GM19372 (cell line): ENCODE measurements around the gene DYSF.
"Not testable (repeated sequence)": the region's sequence is repeated elsewhere in the genome, so short reads cannot be mapped to it uniquely, and the experiment has no call there.

Source experiments
- ATAC-seq: cut with Tn5 transposase; IDR thresholded peaks from one replicate; pipeline ENCODE4 v1.9.1; 2021; ENCODE audit warnings: mild to moderate bottlenecking, low read depth, moderate library complexity; ENCODE audit not compliant: unreplicated experiment

The DYSF gene

DNA sequence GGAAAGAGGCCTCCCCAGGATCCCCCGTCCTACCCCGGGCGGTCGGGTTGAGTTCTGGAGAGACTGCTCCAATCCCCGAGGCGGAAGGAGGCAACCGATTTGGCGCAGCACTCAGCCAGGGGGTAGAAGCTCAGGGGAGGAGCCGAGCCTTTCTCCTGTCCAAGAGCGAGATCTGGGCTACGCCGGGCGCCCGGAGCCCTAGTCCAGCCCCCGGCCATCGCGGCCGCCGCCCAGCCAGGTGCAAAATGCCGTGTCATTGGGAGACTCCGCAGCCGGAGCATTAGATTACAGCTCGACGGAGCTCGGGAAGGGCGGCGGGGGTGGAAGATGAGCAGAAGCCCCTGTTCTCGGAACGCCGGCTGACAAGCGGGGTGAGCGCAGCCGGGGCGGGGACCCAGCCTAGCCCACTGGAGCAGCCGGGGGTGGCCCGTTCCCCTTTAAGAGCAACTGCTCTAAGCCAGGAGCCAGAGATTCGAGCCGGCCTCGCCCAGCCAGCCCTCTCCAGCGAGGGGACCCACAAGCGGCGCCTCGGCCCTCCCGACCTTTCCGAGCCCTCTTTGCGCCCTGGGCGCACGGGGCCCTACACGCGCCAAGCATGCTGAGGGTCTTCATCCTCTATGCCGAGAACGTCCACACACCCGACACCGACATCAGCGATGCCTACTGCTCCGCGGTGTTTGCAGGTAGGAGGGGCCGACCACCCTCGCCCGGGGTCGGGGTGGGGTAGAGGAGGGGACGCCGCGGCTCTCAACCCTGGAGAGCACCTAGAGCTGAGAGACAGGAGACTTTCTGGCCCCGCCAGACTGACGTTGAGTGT lies at the start of gene DYSF:
Gene DYSF (plus strand): TSS at position 158 of the 817 bp plus-strand sequence.
- no peak for ATAC-seq

DNA sequence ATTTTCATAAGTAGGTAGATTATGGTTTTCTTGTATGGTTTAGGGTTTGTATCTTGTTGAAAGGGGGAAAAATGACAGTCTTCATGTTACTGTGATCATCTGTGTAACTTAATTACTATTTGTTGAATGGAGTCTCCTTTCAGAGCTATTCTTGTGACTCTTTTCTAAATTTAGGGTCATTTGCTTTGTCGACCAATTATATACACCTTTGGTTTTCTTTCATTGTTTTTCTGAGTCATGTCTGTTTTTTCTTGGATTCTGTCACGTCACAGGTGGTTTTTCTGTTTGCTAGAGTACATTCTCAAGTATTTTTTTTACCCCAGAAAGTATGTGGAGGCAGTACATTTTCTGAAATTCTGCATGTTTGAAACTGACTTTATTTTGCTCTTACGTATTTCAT lies 43.8 kb upstream of the DYSF start:
- ATAC-seq: no peak

DNA sequence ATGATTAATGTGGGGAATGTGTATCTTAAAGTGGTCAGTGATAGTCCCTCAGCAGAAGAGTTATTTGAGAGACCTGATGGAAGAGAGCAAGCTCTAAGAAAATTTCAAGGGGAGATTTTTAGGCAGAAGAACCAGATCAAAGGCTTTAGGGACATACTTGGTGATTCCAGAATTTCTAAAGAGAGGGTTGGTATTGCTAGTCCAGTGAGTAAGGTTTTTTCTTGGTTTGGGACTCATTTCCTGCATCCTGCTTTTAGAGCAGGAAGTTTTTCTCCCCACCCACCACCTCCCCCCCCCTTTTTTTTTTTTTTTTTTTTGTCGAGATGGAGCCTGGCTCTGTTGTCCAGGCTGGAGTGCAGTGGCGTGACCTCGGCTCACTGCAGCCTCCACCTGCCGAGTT lies 42.7 kb upstream of the DYSF start:
- no peak for ATAC-seq

- ATAC-seq: not testable (repeated sequence)
Measured at GRCh38 chr2:71416866-71417265, 36.5 kb upstream of the DYSF start.

- ATAC-seq: no peak
Measured at GRCh38 chr2:71417300-71418202, 35.8 kb upstream of the DYSF start.

DNA sequence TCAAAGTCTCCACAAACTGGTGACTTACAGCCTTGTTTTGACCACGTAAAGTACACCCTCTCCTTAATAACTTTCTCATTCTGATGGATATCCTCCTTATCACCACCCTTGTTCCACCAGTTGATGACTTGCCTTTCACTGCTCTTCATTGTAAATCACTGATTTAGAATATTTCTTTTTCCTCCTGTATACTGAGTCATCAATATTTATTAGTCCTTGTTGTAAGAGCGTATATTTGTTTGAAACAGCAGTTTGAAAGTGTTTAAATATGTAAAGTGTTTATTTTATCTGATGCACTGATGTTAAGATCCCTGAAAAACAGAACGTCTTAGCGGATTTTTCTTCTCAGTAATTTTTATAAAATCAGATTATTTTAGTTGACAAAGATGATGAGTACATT lies 34.2 kb upstream of the DYSF start:
- ATAC-seq: no peak

DNA sequence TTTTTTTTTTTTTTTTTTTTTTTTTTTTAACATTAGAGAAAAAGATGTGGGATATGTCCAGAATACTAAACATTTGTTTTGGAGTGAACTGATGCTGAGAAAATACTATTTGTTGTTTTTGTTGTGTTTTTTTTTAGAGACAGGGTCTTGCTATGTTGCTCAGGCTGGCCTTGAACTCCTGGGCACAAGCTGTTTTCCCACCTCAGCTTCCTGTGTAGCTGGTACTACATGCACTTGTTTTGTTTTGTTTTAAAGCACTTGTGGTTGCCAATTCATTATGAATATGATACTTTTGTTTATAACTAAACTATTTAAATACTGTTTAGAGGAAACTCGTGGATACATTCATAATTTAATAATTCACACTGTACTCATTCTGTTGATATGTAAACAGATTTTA lies 33.4 kb upstream of the DYSF start:
- no peak for ATAC-seq

GRCh38 chr2:71422786-71423185 lies 30.6 kb upstream of the DYSF start:
- no peak for ATAC-seq

GRCh38 chr2:71423817-71424420 lies 29.4 kb upstream of the DYSF start:
- no peak for ATAC-seq

GRCh38 chr2:71426721-71427120 lies 26.6 kb upstream of the DYSF start:
- ATAC-seq: no peak

GRCh38 chr2:71428472-71429383 lies 24.6 kb upstream of the DYSF start:
- no peak for ATAC-seq

DNA sequence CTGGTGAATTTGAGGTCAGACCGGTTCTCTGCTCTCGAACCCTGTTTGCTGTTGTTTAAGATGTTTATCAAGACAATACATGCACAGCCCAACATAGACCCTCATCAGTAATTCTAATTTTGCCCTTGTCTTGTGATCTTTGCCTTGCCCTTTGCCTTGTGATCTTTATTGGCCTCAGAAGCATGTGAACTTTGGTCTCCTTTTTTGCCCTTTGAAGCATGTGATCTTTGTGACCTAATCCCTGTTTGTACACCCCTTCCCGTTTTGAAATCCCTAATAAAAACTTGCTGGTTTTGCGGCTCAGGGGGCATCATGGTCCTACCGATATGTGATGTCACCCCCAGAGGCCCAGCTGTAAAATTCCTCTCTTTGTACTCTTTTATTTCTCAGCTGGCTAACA lies 8.2 kb upstream of the DYSF start:
- not testable (repeated sequence) for ATAC-seq

DNA sequence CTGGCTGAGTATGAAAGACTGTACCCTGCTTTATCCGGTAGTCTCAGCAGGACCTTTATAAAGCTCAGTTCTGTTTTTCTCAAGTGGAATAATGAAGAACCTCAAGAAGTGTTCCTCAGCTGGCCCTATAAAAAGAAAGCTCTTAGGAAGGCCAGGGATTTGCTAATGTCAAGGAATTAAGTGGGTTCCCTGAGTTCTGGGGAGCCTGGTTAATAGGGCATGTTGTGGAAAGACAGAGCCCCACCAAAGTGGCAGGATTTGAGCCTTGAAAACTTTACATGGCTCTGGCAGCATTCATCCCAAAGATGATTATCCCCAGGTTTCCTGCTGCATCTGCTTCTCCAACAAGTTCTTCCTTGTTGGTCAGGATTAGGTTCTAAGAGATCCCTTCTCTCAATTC lies 6.9 kb upstream of the DYSF start:
- no peak for ATAC-seq

GRCh38 chr2:71449343-71449742 lies 4.0 kb upstream of the DYSF start:
- no peak for ATAC-seq

- ATAC-seq: no peak
Measured at GRCh38 chr2:71451705-71452104, 1.7 kb upstream of the DYSF start.

DNA sequence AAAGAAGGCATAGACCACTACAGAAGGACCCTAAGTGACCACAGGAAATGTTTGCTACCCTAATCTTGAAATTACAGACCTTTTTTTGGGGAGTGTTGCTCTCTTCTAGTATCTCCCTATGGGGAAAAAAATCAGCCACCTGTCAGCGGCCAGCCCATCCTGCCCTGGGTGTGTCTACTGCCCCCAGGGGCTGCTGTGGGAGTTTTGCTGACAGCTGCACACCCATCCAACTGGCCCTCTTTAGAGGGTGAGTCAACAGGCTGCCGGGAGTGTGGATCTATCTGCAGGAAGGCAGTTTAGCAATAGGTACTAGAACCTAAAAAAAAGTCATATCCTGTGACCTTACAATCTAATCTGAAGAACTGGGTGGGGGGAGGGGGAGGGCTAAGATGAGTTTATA lies 796 bp upstream of the DYSF start:
- ATAC-seq: no peak

DNA sequence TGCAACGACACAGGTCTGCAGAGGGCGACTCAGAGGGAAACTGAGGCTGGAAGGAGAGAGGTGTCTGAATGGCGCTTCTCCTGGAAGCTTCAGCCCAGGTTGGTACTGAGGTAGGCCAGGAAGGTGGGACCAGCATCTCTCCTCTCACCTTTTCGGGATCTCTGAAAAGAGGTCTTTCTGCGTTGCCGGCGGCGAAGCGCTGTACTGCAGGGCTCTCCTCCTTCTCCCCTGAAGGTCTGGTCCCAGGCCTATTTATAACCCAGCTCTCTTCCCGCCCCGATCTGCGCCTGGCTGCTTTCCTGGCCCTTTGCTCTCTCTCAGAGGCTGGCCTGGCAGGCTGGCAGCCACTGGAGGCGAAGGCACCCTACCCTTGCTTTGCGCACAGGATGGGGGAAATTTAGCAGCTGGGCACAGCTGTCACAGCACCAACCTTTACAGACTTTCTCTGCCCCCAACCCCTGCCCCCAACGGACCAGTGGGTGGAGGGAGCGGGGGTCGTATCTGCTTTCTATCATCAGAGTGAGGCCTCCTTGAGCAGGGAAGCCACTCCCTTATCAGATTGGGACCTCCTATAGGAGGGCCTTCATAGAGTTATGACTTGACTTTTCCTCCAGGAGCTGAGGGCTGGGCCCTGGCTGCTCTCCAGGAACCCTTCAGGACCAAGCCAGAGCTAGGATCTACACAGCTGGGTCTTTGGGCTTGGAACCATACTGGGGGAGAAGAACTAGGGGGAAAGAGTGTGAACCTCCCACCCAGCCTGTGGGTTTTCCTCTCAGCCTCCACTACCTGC lies 1.1 kb downstream of the DYSF start:
- ATAC-seq: no peak

DNA sequence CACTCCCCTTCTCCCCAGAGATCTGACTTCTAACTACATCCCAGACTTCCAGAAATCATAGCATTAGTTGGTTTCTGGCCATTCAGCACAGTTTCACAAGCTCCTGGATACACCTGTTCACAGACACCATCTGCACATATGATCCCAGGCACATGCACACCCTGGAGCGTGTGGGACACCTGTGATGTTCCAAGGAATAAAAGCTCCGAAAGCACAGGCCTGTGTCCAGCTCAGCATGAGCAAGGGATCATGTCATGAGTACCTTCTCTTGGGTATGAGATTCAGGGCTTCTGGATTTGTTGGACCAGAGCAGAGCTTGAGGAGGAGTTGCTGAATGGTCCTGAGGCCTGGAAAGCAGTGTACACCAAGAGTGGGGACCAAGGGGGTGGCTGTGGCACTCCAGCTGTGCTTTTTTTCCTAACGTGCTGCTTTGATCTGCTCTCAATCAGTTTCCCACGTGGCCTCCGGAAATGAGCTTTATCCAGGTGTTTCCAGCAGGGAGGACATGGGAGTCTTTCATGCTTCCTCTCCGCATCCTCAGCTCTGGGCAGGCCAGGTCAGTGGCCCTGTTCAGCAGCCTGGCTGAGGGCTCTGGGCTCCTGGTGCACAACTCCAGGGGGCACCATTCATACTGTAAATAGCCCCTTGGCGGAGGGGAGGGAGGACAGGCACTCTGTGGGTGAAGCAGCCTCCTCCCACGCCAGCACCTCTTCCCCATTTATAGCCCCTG lies 1.8 kb downstream of the DYSF start:
- ATAC-seq: no peak
